Right lobe of liver (tissue), 6 donors: ENCODE measurements around the gene CARNS1. TPM values are rescaled to one million over a fixed set of nuclear protein-coding genes. Genes with fewer than 3 reads are reported as not detected.

Source experiments
- ATAC-seq, 4 donors: fragments of 200-7000 bp; cut with Tn5 transposase; one replicate each; pipeline ENCODE4 v1.9.1; 2020; ENCODE audit warnings: mild to moderate bottlenecking in 4 of 4, moderate library complexity in 4 of 4
- DNase-seq, 3 donors: peaks; one replicate each; pipeline ENCODE4 v3.0.0-alpha.2; 2020
- H3K27ac ChIP-seq, 3 donors: fragments of 200-600 bp; one replicate each; pipeline ENCODE4 v1.8.0; 2022
- H3K27me3 ChIP-seq, 2 donors: fragments of 200-600 bp; one replicate each; pipeline ENCODE4 v1.8.0; 2022
- H3K36me3 ChIP-seq, 4 donors: fragments of 200-600 bp; sonication (generic) in 1 of 4; one replicate each; pipeline versions ENCODE4 v1.5.1 to v1.8.0; 2017 to 2022; ENCODE audit warnings: control low read depth in 1 of 4
- H3K4me1 ChIP-seq, 4 donors: fragments of 200-600 bp; sonication (generic) in 1 of 4; one replicate each; pipeline versions ENCODE4 v1.5.1 to v1.8.0; 2017 to 2022; ENCODE audit warnings: control low read depth in 1 of 4
- H3K4me3 ChIP-seq, 3 donors: fragments of 200-600 bp; one replicate each; pipeline ENCODE4 v1.8.0; 2022
- H3K9me3 ChIP-seq, 4 donors: fragments of 200-600 bp; sonication (generic) in 1 of 4; one replicate each; pipeline versions ENCODE4 v1.5.1 to v1.8.0; 2017 to 2022; ENCODE audit warnings: control low read depth in 1 of 4
- POLR2A ChIP-seq: fragments of 450-650 bp; IDR thresholded peaks from one replicate; pipeline ENCODE4 v1.6.1; 2017; ENCODE audit warnings: antibody characterized with exemption, mild to moderate bottlenecking
- whole genome bisulfite sequencing: methylation state at CpG from one replicate; pipeline ENCODE4 v1.1.6; 2018; ENCODE audit warnings: low coverage, low lambda C conversion rate; ENCODE audit not compliant: insufficient coverage; ENCODE audit errors: missing lambda C conversion rate; 5-methylcytosine and 5-hydroxymethylcytosine counted together
- intact Hi-C, 2 donors: fragments of 100-400 bp; cut with DNase I; formaldehyde crosslinking; loops; one replicate each; pipeline versions ENCODE4 v1.11.2 to v1.14.1; 2022
- total RNA-seq, 6 experiments: library from RNA; depleted of rRNA in 2 of 6; stranded (reverse); fragments of >200 nt in 2 of 6; fragmentation: NEBNext Ultra II Directional in 3 of 6; extraction: Animal tissue kit (Norgen Biotek cat#: 25700) in 3 of 6; gene quantifications; one replicate each; pipeline versions ENCODE4 v1.1.0 to v1.2.4, GENCODE V29; 2016 to 2023
- TF ChIP-seq, protein P1 (sequence below), 4 donors: fragments of 200-600 bp in 3 of 4; fragments of 450-650 bp in 1 of 4; IDR thresholded peaks; one replicate each; pipeline versions ENCODE4 v1.5.1 to v1.8.0; 2016 to 2022; ENCODE audit warnings: antibody characterized with exemption in 4 of 4, mild to moderate bottlenecking in 2 of 4
- donor health status: DM: no; HTN: yes; CAD: no.
- donor health status: DM: no; HTN: no; CAD: no.
- donor health status: DM: no; HTN: no; CAD: no.
- donor health status: DM: no; HTN: yes; CAD: no.
- donor health status: DM: no; HTN: yes; CAD: no.

Gene CARNS1
- total RNA-seq, 6 experiments from 2014 or later: 0.12 to 0.31 (median 0.22) TPM; not detected in 1

DNA sequence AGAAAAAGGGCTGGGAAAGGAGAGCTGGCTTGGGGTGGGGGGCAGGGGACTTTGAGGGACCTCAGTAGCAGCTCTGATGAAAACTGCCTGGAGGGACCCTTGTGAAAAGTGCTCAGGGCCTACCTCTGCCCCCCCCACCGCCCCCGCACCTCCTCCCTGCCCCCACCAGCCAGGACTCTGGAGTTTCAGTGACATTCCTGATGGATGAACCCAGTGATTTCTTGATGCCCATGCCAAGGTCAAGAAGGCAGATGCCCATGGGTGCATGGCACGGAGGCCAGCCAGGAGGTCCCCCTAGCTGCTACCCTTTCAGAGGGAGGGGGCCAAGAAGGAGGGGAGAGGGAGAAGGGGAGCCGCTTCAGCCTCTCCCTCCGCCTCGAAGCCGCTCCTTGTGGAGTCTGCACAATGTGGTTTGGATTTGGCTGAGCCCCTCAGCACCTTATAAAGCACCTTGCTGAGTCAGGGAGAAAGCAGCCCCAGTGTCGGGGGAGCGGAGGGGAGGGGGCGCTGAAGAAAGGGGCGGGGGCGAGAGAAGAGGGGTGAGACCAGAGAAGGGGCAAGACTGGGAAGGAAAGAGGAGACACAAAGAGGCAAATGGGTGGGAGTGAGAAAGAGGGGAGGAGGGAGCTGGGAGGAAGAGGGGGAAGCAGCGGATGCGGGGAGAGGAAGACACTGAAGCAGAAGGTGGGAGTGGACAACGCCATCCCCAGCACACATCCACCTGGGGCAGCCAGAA, 40.0 kb upstream of the CARNS1 start:
- TF ChIP-seq POLR2A: no peak
- TF ChIP-seq, protein P1, sequence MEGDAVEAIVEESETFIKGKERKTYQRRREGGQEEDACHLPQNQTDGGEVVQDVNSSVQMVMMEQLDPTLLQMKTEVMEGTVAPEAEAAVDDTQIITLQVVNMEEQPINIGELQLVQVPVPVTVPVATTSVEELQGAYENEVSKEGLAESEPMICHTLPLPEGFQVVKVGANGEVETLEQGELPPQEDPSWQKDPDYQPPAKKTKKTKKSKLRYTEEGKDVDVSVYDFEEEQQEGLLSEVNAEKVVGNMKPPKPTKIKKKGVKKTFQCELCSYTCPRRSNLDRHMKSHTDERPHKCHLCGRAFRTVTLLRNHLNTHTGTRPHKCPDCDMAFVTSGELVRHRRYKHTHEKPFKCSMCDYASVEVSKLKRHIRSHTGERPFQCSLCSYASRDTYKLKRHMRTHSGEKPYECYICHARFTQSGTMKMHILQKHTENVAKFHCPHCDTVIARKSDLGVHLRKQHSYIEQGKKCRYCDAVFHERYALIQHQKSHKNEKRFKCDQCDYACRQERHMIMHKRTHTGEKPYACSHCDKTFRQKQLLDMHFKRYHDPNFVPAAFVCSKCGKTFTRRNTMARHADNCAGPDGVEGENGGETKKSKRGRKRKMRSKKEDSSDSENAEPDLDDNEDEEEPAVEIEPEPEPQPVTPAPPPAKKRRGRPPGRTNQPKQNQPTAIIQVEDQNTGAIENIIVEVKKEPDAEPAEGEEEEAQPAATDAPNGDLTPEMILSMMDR (IDR thresholded peaks at IDR 0.05): no peak
- ATAC-seq: no peak
- Histone ChIP-seq H3K4me3 (no peak overlapping the region), H3K27ac (no peak overlapping the region), H3K27me3 (no peaks in the 10 kb centered on the region), H3K4me1 (peaks cover 0 to 17% (median 6%) of the 10 kb centered on the region in 4 donors), H3K9me3 (no peaks in the 10 kb centered on the region), H3K36me3 (no peaks in the 10 kb centered on the region)
- 58% methylated on average over 15 of the region's 15 CpGs for WGBS
- intact Hi-C loops: no loop called here
- DNase-seq: no peak

DNA sequence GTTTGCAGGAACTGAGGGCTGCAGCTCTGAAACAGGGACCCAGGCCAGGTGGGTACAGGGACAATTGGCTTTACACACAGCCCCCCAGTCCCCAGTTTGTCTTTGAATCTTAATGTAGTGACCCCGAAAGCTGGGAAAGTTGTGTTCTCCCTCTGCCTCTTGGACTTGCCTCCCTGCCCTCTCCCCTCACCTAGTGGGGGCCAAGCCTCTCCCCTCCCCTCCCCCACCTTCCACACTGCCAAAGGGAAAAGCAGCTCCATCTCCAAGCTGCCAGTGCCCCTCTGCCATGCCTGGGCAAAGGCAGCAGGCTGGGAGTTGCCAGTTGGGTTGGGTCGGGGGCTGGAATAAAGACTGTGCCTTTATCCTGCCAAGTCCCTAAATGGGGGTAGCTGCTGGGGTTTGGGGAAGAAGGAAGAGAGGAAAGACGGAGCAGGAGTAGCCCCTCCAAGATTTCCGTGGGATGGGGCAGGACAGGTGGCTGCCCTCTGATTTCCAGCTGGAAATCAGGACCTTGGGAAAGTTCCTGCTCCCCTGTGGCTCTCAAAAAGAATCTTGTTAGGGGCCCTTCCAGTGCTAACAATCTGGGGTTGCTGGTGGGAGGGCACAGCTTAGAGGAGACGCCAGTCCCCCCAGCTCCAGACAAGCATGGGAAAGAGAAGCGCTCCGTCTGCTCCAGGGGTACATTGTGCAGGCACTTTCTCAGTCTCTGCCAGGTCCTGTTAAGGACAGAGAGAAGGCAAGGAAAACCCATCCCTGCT, 39.2 kb upstream of the CARNS1 start:
- intact Hi-C loops: no loop called here

DNA sequence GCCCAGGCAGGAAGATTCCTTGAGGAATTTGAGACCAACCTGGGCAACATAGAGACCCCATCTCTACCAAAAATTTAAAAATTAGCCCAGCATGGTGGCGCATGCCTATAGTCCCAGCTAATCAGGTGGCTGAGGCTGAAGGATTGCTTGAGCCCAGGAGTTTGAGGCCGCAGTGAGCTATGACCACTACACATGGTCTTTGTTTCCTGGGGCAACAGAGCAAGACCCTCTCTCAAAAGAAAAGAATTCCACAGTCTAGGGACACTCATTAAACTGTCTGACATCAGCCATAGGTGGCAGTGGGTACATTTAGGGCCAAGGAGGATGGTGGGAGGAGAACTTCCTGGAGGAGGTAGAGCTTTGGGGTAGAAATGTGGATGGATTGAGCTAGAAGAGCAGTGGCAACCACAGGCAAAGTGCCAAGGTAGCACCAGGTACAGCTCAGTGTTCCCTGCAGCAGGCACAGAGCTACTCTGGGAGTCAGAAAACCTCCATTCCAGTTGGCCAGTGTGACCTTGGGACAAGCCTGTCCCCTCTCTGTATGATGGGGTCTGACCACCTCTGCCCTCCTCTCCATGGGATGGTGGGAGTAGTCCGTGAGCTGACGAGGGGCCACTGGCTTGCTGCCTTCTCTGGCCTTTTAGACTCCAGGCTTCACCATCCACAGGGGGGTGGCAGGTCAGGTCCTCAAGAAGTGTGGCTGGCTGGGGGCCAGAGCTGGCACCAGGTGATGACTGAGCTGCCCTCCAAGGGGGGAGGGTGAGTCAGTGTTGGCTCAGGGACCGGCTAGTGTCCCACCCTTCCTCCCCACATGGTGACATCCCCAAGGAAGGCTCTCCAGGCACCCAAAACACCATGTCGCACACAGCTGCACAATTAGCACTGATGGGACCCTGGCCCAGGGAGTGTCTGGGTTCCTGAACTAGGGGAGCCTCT, 38.3 kb upstream of the CARNS1 start:
- no peak for DNase-seq
- H3K36me3 ChIP-seq: no peaks in the 10 kb centered on the region
- WGBS: 94% methylated on average over 2 of the region's 6 CpGs
- no peak for ATAC-seq
- H3K4me3 ChIP-seq: no peak overlapping the region
- H3K27ac ChIP-seq: no peak overlapping the region
- peaks cover 0 to 13% (median 6%) of the 10 kb centered on the region in 4 donors for H3K4me1 ChIP-seq
- intact Hi-C loops: no loop called here
- TF ChIP-seq POLR2A: no peak
- TF ChIP-seq, protein P1 (IDR thresholded peaks at IDR 0.05): no peak
- no peaks in the 10 kb centered on the region for H3K9me3 ChIP-seq
- no peaks in the 10 kb centered on the region for H3K27me3 ChIP-seq

More for the DNA sequence above, 39.2 kb upstream of the CARNS1 start:
- WGBS: 80% methylated on average over 6 of the region's 7 CpGs
- no peak for DNase-seq
- no peak for ATAC-seq
- H3K9me3 ChIP-seq: no peaks in the 10 kb centered on the region
- H3K4me1 ChIP-seq: peaks cover 0 to 17% (median 6%) of the 10 kb centered on the region in 4 donors
- no peaks in the 10 kb centered on the region for H3K36me3 ChIP-seq
- no peak overlapping the region for H3K4me3 ChIP-seq
- H3K27me3 ChIP-seq: no peaks in the 10 kb centered on the region
- H3K27ac ChIP-seq: no peak overlapping the region
- TF ChIP-seq POLR2A: no peak
- TF ChIP-seq, protein P1 (IDR thresholded peaks at IDR 0.05): no peak

DNA sequence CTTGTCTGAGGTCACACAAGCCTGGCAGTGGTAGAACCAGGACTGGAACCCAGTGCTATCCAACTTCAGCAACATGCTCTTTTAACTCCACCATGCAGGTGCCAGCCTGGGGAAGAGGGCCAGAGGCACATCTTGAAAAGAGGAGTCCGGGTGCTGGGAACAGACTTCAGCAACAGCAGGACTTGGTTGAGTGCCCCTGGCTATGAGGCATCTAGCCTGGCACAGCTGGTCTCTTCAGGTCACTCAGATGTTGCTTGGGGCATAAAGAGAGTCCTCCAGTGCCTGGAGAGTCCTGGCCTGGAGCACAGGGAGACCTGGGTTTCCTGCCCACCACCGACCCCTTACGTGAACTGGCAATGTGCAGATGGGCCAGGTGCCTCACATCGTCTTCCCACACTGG, 36.9 kb upstream of the CARNS1 start:
- ATAC-seq (no peak), DNase-seq (no peak)
- intact Hi-C loops: no loop called here
- Histone ChIP-seq H3K4me3 (no peak overlapping the region), H3K36me3 (no peaks in the 10 kb centered on the region), H3K27me3 (no peaks in the 10 kb centered on the region), H3K9me3 (no peaks in the 10 kb centered on the region), H3K27ac (no peak overlapping the region), H3K4me1 (peaks cover 0 to 12% (median 6%) of the 10 kb centered on the region in 4 donors)
- TF ChIP-seq, protein P1 (IDR thresholded peaks at IDR 0.05): no peak
- TF ChIP-seq POLR2A: no peak
- WGBS: no CpG with 5 or more reads among the region's 4 CpGs
